CD4-positive, alpha-beta T cell treated with Interleukin-17A for 4 hours (primary cell): ENCODE data around the gene ENOX1.
"Not testable (repeated sequence)": the region's sequence is repeated elsewhere in the genome, so short reads cannot be mapped to it uniquely, and the experiment has no call there.

Experiments
- DNase-seq: peaks from one replicate; pipeline ENCODE4 v3.0.0-alpha.2; 2020; ENCODE audit warnings: mixed read lengths

The ENOX1 gene

DNA sequence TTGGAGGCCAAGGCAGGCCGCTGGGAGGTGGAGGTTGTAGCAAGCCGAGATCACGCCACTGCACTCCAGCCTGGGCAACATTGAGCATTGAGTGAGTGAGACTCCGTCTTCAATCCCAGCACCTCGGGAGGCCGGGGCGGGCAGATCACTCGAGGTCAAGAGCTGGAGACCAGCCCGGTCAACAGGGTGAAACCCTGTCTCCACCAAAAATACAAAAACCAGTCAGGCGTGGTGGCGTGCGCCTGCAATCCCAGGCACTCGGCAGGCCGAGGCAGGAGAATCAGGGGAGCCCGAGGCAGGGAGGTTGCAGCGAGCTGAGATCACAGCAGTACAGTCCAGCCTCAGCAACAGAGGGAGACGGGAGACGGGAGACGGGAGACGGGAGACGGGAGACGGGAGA is 369.9 kb downstream of the ENOX1 start:
- DNase-seq: not testable (repeated sequence)

- DNase-seq: not testable (repeated sequence)
Observed at GRCh38 chr13:43416408-43416807, 370.4 kb downstream of the ENOX1 start.

DNA sequence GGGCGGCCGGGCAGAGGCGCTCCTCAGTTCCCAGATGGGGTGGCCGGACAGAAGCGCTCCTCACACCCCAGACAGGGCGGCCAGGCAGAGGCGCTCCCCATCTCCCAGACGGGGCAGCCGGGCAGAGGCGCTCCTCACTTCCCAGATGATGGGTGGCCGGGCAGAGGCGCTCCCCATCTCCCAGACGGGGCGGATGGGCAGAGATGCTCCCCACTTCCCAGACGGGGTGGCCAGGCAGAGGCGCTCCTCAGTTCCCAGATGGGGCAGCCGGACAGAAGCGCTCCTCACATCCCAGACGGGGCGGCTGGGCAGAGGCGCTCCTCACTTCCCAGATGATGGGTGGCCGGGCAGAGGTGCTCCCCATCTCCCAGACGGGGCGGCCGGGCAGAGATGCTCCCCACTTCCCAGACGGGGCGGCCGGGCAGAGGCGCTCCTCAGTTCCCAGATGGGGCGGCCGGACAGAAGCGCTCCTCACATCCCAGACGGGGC is 370.8 kb downstream of the ENOX1 start:
- not testable (repeated sequence) for DNase-seq

DNA sequence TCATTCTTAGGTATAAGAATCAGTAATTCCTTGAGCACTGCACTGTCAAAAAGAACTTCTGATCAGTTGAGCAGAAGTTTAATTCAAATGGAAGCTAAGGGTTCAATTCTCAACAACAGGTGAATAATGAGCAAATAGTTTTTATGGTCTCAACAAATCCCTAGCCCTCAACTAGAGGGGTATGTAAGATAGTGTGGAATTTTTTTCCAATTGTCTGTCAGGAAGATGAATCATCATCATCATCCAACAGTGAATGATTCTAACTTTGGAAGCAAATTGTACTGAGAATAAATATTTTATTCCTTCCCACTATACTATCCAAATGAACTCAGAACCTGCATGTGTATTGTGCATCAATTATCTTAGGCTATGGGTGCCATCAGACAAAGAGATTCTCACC is 372.7 kb downstream of the ENOX1 start:
- no peak for DNase-seq

- no peak for DNase-seq
Observed at GRCh38 chr13:43411741-43412140, 375.0 kb downstream of the ENOX1 start.

DNA sequence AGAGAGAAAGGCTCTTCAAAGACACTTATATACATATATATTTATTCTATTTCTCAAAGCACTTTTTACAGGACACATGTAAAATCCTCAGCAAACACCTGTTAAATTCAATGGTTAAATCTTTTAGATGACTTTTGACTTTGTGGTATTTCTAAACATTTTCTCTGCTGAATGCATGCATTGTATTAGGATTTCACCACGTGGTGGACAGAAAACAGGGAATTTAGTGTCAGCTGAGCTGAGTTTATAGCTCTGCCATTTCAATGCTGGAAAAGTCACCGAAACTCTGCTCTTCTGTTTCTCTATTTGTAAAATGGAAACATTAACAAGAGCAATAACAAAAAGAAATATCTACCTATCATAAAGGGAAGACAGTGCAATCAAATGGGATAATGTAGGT is 375.6 kb downstream of the ENOX1 start:
- DNase-seq: no peak

DNA sequence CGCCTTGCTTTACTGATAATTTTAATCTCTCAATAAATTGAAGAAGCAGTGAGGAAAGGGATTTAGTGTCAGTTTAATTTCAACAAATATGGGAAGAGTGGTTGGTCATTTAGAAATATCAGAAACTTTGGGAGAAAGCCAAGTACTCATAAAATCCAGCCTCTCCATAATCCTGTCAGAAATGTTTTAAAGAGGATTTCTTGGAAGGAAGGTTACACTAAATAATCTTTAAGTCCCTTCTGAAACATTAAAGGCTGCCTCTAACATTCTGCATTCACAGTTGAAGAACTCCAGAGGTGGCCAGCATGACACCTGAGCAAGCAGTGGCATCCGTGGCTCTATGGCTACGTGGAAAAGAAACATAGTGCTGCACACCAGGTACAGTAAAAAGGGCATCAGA is 378.5 kb downstream of the ENOX1 start:
- DNase-seq: no peak

DNA sequence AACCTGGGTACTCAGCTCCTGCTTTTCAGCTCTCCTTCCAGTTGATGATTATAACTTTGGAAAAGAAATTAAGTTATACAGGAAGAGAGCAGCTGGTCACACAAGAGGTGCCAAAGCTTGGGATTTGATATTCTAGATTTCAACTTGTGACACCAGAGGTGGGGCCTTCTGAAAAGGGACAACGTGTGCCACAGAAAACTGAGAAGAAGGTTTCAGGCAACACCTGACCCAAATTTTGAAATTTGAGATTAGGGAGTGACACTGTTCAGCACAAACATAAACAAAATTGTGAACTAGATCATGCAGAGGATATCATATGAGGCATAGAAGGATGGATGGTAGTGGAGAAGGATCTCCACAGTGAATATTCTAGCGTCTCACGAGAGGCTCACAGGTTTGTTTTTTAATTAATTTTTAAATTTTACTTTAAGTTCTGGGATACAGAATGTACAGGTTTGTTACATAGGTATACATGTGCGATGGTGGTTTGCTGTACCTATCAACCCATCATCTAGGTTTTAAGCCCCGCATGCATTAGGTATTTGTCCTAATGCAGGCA is 379.7 kb downstream of the ENOX1 start:
- no peak for DNase-seq

GRCh38 chr13:43405457-43405856 is 381.3 kb downstream of the ENOX1 start:
- no peak for DNase-seq

GRCh38 chr13:43402380-43402779 is 384.4 kb downstream of the ENOX1 start:
- DNase-seq: no peak

- DNase-seq: no peak
Observed at GRCh38 chr13:43401361-43401760, 385.4 kb downstream of the ENOX1 start.

DNA sequence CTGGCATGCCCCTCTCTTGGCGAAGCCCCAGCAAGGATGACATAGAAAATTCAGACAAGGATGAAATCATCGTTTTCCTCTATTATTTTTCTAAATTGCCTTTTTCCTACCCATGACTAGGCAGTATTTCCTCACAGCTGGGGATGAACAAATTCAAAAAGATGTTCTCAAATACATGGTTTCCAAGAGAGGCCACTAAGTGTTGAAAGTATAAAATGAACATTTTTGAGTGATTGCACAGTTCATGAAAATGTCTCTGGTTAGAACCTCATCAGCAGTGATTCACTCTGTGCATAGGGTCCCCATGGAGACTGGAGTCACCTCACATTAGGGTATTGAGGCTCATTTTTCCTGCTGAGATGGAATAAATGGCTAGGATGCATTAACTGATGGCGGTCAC is 389.7 kb downstream of the ENOX1 start:
- no peak for DNase-seq

- no peak for DNase-seq
Observed at GRCh38 chr13:43391036-43391435, 395.7 kb downstream of the ENOX1 start.

DNA sequence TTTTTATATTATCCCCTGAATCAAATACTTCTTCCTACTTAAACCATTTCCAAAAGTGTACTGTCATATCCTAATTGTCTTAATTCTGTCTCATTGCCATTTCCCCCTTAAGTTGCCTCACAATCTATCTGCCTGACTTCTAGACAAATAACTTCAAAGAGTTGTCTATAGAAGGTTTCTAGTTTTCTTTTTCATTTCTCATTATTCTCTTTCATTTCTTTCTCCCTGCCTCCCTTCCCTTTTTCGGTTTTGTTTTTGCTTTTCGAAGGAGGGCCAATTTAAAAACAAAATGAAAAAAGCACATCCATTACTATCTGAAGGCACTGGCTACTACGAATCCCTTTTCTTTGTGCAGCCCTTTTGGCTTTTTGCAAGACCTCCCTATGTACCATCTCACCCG is 396.2 kb downstream of the ENOX1 start:
- no peak for DNase-seq

- DNase-seq: no peak
Observed at GRCh38 chr13:43389983-43390382, 396.8 kb downstream of the ENOX1 start.

- DNase-seq: no peak
Observed at GRCh38 chr13:43389573-43389972, 397.2 kb downstream of the ENOX1 start.

DNA sequence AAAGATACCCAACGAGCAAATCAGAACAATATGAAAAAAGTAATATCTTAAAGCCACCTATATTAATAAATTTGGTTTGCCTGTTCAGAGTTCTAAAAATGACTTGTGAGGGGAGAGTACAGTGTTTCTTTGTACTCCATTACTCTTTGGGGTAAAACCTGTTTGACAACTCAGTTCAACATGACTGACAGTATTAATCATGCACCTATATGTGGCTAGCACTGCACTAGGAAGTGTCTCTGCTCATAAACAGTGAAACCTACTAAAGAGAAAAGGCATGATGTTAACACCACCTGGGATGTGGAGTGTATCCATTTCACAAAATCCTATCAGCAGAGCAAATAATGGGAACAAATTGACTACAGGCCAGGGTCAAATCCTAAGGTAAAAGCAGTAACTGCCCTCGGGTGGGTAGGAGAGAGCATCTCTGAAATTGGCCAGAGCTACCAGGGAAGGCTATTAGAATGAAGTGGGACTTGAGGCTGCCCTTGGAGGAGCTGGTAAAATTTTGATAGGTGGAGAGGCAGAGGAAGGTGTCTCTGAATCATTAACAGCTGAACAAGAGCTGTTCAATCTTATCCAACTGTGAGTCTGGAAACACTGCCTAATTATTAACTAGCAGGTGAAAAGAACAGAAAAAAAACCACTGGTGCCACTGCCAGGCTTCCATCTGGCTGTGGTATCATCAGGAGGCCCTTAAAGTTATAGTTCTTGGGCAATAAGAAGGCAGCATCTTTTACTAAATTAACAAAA is 398.3 kb downstream of the ENOX1 start:
- no peak for DNase-seq

GRCh38 chr13:43387880-43388279 is 398.9 kb downstream of the ENOX1 start:
- DNase-seq: no peak

GRCh38 chr13:43383498-43384165 is 403.1 kb downstream of the ENOX1 start:
- DNase-seq: no peak

GRCh38 chr13:43379738-43380137 is 407.0 kb downstream of the ENOX1 start:
- DNase-seq: no peak

DNA sequence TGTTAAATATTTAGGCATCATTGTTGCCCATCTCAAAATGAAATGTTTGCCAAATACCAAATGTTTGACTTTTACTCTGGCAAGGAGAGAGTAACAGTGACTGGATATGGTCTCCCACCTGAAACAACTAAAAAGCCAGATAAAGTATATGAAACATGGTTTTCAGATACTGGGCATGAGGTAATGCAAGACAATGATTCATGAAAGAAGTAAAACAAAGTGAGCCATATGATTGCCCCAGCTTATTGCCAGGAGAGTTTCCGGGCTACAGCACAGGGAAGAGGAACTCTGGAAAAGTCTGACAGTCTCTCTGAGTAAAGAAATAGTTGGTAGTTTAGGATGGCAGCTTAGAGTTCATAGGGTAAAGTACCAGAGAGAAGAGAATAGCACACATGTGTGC is 408.8 kb downstream of the ENOX1 start:
- DNase-seq: no peak

- DNase-seq: no peak
Observed at GRCh38 chr13:43377149-43377548, 409.6 kb downstream of the ENOX1 start.

GRCh38 chr13:43376596-43376995 is 410.2 kb downstream of the ENOX1 start:
- no peak for DNase-seq

DNA sequence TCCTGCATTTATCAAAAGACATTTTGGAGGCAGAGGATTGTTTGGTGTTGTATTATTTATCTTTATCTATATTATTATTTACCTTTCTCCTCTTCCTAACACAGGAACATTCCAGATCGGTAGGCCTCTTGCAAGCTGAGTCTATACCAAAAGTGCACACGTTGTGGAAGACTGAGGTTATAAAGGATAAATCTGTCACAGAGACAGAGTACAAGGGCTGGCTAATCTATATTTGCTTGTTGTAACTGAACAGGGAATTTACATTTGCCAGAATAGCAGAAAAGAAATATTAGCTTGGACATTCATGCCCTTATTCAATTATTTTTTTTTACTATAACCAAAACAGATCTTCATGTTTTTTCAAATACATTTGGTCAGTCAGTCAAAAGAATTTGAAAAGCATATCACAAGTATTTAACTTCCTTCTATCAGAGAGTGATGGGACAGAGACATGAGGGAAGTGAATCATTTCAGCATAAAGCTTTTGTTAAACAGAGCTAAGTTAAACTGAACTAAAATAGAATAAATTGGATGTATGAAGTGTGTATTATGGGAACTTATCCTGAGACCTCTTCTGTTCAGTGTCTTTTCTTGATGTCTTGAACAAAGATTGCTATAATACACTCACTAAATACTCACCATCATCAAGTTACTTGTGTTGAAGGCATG is 410.8 kb downstream of the ENOX1 start:
- no peak for DNase-seq
